SK-N-SH (cell line): Measurements from ENCODE around the gene FGGY. TPM values are rescaled to one million over a fixed set of nuclear protein-coding genes. Genes with fewer than 3 reads are reported as not detected.

Experiments
- CTCF ChIA-PET: fragments of 300-600, 350-600 bp; formaldehyde crosslinking; extraction: SDS; loops from one replicate; lab custom pipeline; 2021; lab: Yijun Ruan, JAX
- POLR2A ChIA-PET: fragments of 350-600 bp; sonication (Branson Sonifier 250); formaldehyde crosslinking; extraction: SDS; loops from one replicate; lab custom pipeline; 2020; ENCODE audit warnings: antibody characterized with exemption, inconsistent platforms; lab: Yijun Ruan, JAX
- DNase-seq: peaks from one replicate; pipeline ENCODE4 v3.0.0; 2012
- H2AFZ ChIP-seq: fragments of 200-600 bp; sonication (generic); 2 replicates; pipeline ENCODE4 v1.8.1; 2016; ENCODE audit warnings: antibody characterized with exemption, mild to moderate bottlenecking, low read depth
- H3F3A ChIP-seq: fragments of 200-600 bp; sonication (generic); replicated peaks from 2 replicates; pipeline ENCODE3; 2016; ENCODE audit warnings: antibody characterized with exemption, mild to moderate bottlenecking; ENCODE audit not compliant: insufficient read depth
- H3K27ac ChIP-seq, 2 experiments: fragments of 200-500 bp in 1 of 2; fragments of 200-600 bp in 1 of 2; sonication (Bioruptor generic) in 1 of 2; sonication (generic), shearing (Covaris generic) in 1 of 2; 2 replicates each; pipeline versions ENCODE4 v1.5.1 to v1.6.1; 2014 to 2016; ENCODE audit warnings: low read depth in 2 of 2, inconsistent platforms in 1 of 2, low read length in 1 of 2, mild to moderate bottlenecking in 1 of 2, mixed read lengths in 1 of 2
- H3K27me3 ChIP-seq: fragments of 200-600 bp; sonication (generic), shearing (Covaris generic); 2 replicates; pipeline ENCODE4 v1.6.1; 2016; ENCODE audit warnings: mixed run types; ENCODE audit not compliant: insufficient read depth
- H3K36me3 ChIP-seq, 2 experiments: fragments of 200-500 bp in 1 of 2; fragments of 200-600 bp in 1 of 2; sonication (Bioruptor generic) in 1 of 2; sonication (generic) in 1 of 2; replicated peaks in 1 of 2; 2 replicates each; pipeline versions ENCODE3 to v1.5.1; 2014 to 2016; ENCODE audit warnings: low read length in 1 of 2, mild to moderate bottlenecking in 1 of 2; ENCODE audit not compliant: insufficient read depth in 2 of 2, control insufficient read depth in 1 of 2
- H3K4me1 ChIP-seq, 2 experiments: fragments of 200-500 bp in 1 of 2; fragments of 200-600 bp in 1 of 2; sonication (Bioruptor generic) in 1 of 2; sonication (generic), shearing (Covaris generic) in 1 of 2; 2 replicates each; pipeline versions ENCODE4 v1.5.1 to v1.6.1; 2014 to 2016; ENCODE audit warnings: low read depth in 1 of 2, low read length in 1 of 2, mixed run types in 1 of 2; ENCODE audit not compliant: insufficient read depth in 2 of 2, control insufficient read depth in 1 of 2
- H3K4me2 ChIP-seq: fragments of 200-600 bp; sonication (generic), shearing (Covaris generic); 2 replicates; pipeline ENCODE4 v1.6.1; 2017; ENCODE audit warnings: mixed run types
- H3K4me3 ChIP-seq, 2 experiments: fragments of 200-500 bp in 1 of 2; fragments of 200-600 bp in 1 of 2; sonication (Bioruptor generic) in 1 of 2; sonication (generic), shearing (Covaris generic) in 1 of 2; 2 replicates each; pipeline versions ENCODE4 v1.5.1 to v1.8.1; 2014 to 2016; ENCODE audit warnings: low read depth in 2 of 2, inconsistent platforms in 1 of 2, low read length in 1 of 2, mild to moderate bottlenecking in 1 of 2, mixed read lengths in 1 of 2, moderate library complexity in 1 of 2
- H3K79me2 ChIP-seq: fragments of 200-600 bp; sonication (generic); 2 replicates; pipeline ENCODE4 v1.8.1; 2017; ENCODE audit warnings: mild to moderate bottlenecking; ENCODE audit not compliant: insufficient read depth
- H3K9ac ChIP-seq: fragments of 200-600 bp; sonication (generic); 2 replicates; pipeline ENCODE4 v1.6.1; 2017; ENCODE audit warnings: mixed run types
- H3K9me2 ChIP-seq: fragments of 200-600 bp; sonication (generic); 2 replicates; pipeline ENCODE4 v1.6.1; 2017; ENCODE audit warnings: mixed run types
- H3K9me3 ChIP-seq: fragments of 200-600 bp; sonication (generic); 2 replicates; pipeline ENCODE4 v1.6.1; 2017; ENCODE audit warnings: mixed run types, mild to moderate bottlenecking, moderate library complexity
- H4K20me1 ChIP-seq: fragments of 200-600 bp; sonication (generic); 2 replicates; pipeline ENCODE4 v1.6.1; 2017; ENCODE audit warnings: mild to moderate bottlenecking, mixed run types; ENCODE audit not compliant: insufficient read depth
- CHD2 ChIP-seq: fragments of 150-350 bp; IDR thresholded peaks from 2 replicates; pipeline ENCODE4 v1.6.1; 2018; ENCODE audit warnings: low read length; ENCODE audit not compliant: partially characterized antibody
- ELF1 ChIP-seq: IDR thresholded peaks from 2 replicates; pipeline ENCODE4 v1.4.0; 2012
- FOSL2 ChIP-seq: IDR thresholded peaks from 2 replicates; pipeline ENCODE4 v1.4.0; 2012; ENCODE audit warnings: low read depth, mild to moderate bottlenecking, moderate library complexity, borderline replicate concordance
- FOXJ3 ChIP-seq: sonication (generic); formaldehyde crosslinking; IDR thresholded peaks from 2 replicates; pipeline ENCODE4 v1.5.1; 2020; ENCODE audit warnings: mild to moderate bottlenecking, missing genetic modification reagents
- MEF2A ChIP-seq: IDR thresholded peaks from 2 replicates; pipeline ENCODE4 v1.4.0; 2012; ENCODE audit warnings: low read depth, borderline replicate concordance
- MXI1 ChIP-seq: IDR thresholded peaks from 2 replicates; pipeline ENCODE4 v1.6.1; 2012; ENCODE audit warnings: mild to moderate bottlenecking, low read depth, low read length, improper control_type of control experiment
- NFIC ChIP-seq: IDR thresholded peaks from 2 replicates; pipeline ENCODE4 v1.4.0; 2012; ENCODE audit warnings: borderline replicate concordance
- NRF1 ChIP-seq: IDR thresholded peaks from 2 replicates; pipeline ENCODE4 v1.6.1; 2012; ENCODE audit warnings: low read depth, mild to moderate bottlenecking, low read length
- RAD21 ChIP-seq: IDR thresholded peaks from 2 replicates; pipeline ENCODE4 v1.6.1; 2012; ENCODE audit warnings: mild to moderate bottlenecking, low read length
- RCOR1 ChIP-seq: fragments of 150-350 bp; IDR thresholded peaks from 2 replicates; pipeline ENCODE4 v1.6.1; 2017; ENCODE audit warnings: antibody characterized with exemption, low read length
- SIN3A ChIP-seq: IDR thresholded peaks from 2 replicates; pipeline ENCODE4 v1.6.1; 2012; ENCODE audit warnings: low read depth, mild to moderate bottlenecking, low read length, moderate library complexity, borderline replicate concordance
- TCF12 ChIP-seq: IDR thresholded peaks from 2 replicates; pipeline ENCODE4 v1.4.0; 2012
- TEAD4 ChIP-seq: IDR thresholded peaks from 2 replicates; pipeline ENCODE4 v1.4.0; 2012; ENCODE audit warnings: mild to moderate bottlenecking, borderline replicate concordance; ENCODE audit not compliant: insufficient read depth
- YY1 ChIP-seq: IDR thresholded peaks from 2 replicates; pipeline ENCODE4 v1.4.0; 2012; ENCODE audit warnings: low read depth, mild to moderate bottlenecking
- WGBS: methylation state at CpG from one replicate; pipeline ENCODE4 v1.1.6; 2017; ENCODE audit warnings: low lambda C conversion rate; 5-methylcytosine and 5-hydroxymethylcytosine counted together
- polyA plus RNA-seq, 3 experiments: library from polyadenylated mRNA; depleted of rRNA; stranded (reverse); fragments of >200 nt; gene quantifications; 2 replicates each; pipeline ENCODE4 v1.2.3, GENCODE V29; 2012
- TF ChIP-seq, protein P1 (sequence below): fragments of 150-350 bp; IDR thresholded peaks from 2 replicates; pipeline ENCODE4 v1.6.1; 2017; ENCODE audit warnings: antibody characterized with exemption, low read length, low read depth, borderline replicate concordance
- TF ChIP-seq, protein P2 (sequence below): IDR thresholded peaks from 2 replicates; pipeline ENCODE4 v1.4.0; 2012; ENCODE audit warnings: low read depth

FGGY gene
- polyA plus RNA-seq, 1 of the 3 experiments (the other 2 are of a cell fraction) = 10.3 TPM

DNA sequence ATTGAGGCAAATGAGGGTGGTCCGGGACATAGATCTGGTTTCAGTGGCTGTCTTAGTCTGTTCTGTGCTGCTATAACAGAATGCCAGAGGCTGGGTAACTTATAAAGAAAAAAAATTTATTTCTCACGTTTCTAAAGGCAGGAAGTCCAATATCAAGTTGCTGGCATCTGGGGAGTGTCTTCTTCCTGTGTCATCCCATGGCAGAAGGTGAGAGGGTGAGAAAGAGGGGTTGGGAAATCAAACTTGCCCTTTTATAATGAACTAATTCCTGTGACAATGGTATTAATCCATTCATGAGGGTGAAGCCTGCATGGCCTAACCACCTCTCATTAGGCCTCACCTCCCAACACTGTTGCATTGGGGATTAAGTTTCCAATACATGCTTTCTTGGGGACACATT is 3.7 kb upstream of the FGGY start:
- Histone ChIP-seq H2AFZ (no peak overlapping the region), H3F3A (peaks cover 15% of the 10 kb centered on the region), H3K4me3 (no peak overlapping the region), H3K27ac (no peak overlapping the region), H3K27me3 (no peaks in the 10 kb centered on the region), H3K79me2 (no peaks in the 10 kb centered on the region), H3K4me1 (peaks cover 3 to 6% of the 10 kb centered on the region in 2 experiments; a peak in 3 of 4 replicates), H3K9ac (no peak overlapping the region), H3K9me3 (no peaks in the 10 kb centered on the region), H3K9me2 (no peaks in the 10 kb centered on the region), H3K36me3 (no peaks in the 10 kb centered on the region), H3K4me2 (no peak overlapping the region), H4K20me1 (no peaks in the 10 kb centered on the region)
- 70% methylated on average over 2 of the region's 2 CpGs for WGBS
- ChIA-PET CTCF (no interaction called here), POLR2A (no interaction called here)
- TF ChIP-seq, protein P1, sequence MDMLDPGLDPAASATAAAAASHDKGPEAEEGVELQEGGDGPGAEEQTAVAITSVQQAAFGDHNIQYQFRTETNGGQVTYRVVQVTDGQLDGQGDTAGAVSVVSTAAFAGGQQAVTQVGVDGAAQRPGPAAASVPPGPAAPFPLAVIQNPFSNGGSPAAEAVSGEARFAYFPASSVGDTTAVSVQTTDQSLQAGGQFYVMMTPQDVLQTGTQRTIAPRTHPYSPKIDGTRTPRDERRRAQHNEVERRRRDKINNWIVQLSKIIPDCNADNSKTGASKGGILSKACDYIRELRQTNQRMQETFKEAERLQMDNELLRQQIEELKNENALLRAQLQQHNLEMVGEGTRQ = no peak
- TF ChIP-seq YY1 = no peak
- TF ChIP-seq FOSL2 = no peak
- TF ChIP-seq FOXJ3 (CRISPR knock-in tag) = no peak
- DNase-seq = no peak

DNA sequence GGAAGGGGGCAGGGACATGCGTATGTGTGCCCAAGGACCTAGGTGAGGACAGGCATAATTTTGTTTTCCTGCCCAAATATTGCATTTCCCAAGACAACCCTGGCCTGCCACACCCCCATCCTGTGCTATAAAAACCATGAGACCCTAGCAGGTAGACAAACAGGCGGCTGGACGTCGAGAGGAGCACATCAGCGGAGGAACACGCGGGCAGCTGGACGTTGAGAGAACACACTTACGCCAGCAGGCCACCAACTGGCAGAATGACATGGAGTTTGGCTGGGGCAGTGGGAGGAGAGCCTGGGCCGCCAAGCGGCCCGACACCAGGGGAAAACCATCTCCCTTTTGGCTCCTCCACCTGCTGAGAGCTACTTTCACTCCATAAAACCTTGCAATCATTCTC is 3.0 kb upstream of the FGGY start:
- Histone ChIP-seq H3K4me1 (peaks cover 4 to 12% of the 10 kb centered on the region in 2 experiments; a peak in 3 of 4 replicates), H2AFZ (no peak overlapping the region), H3K36me3 (no peaks in the 10 kb centered on the region), H3K4me2 (no peak overlapping the region), H3K9ac (no peak overlapping the region), H3K9me3 (no peaks in the 10 kb centered on the region), H4K20me1 (no peaks in the 10 kb centered on the region), H3K79me2 (no peaks in the 10 kb centered on the region), H3K9me2 (no peaks in the 10 kb centered on the region), H3K4me3 (no peak overlapping the region), H3F3A (peaks cover 22% of the 10 kb centered on the region), H3K27me3 (no peaks in the 10 kb centered on the region), H3K27ac (no peak overlapping the region)
- CTCF ChIA-PET = no interaction called here
- 92% methylated on average over 12 of the region's 12 CpGs for WGBS
- POLR2A ChIA-PET = no interaction called here
- no peak for TF ChIP-seq NRF1
- TF ChIP-seq ELF1 = no peak
- no peak for TF ChIP-seq RCOR1
- TF ChIP-seq, protein P2, sequence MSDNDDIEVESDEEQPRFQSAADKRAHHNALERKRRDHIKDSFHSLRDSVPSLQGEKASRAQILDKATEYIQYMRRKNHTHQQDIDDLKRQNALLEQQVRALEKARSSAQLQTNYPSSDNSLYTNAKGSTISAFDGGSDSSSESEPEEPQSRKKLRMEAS = no peak
- no peak for TF ChIP-seq MEF2A
- no peak for TF ChIP-seq NFIC
- no peak for TF ChIP-seq RAD21
- TF ChIP-seq YY1 = no peak
- TF ChIP-seq CHD2 = no peak
- no peak for TF ChIP-seq TCF12
- no peak for TF ChIP-seq SIN3A
- TF ChIP-seq, protein P1 = no peak
- no peak for TF ChIP-seq MXI1
- no peak for TF ChIP-seq TEAD4
- DNase-seq = no peak
